Glutamatergic neuron (in vitro differentiated cells): ENCODE measurements around the gene ITPKB. TPM values are rescaled to one million over a fixed set of nuclear protein-coding genes. Genes with fewer than 3 reads are reported as not detected.

ENCODE experiments used
- DNase-seq: peaks from one replicate; pipeline ENCODE4 v3.0.0; 2022
- H3K27ac Mint-ChIP-seq: one replicate; pipeline ENCODE4 v1.8.0; 2020; ENCODE audit warnings: mild to moderate bottlenecking, mixed read lengths, inconsistent platforms; ENCODE audit not compliant: unreplicated experiment
- H3K27me3 Mint-ChIP-seq: one replicate; pipeline ENCODE4 v1.8.0; 2020; ENCODE audit warnings: mild to moderate bottlenecking, moderate library complexity, mixed read lengths, inconsistent platforms; ENCODE audit not compliant: unreplicated experiment
- H3K36me3 Mint-ChIP-seq: one replicate; pipeline ENCODE4 v1.8.0; 2020; ENCODE audit warnings: mild to moderate bottlenecking, mixed read lengths, inconsistent platforms; ENCODE audit not compliant: unreplicated experiment
- H3K4me1 Mint-ChIP-seq: one replicate; pipeline ENCODE4 v1.8.0; 2020; ENCODE audit warnings: mild to moderate bottlenecking, low read depth, mixed read lengths, inconsistent platforms; ENCODE audit not compliant: unreplicated experiment
- H3K4me3 Mint-ChIP-seq: one replicate; pipeline ENCODE4 v1.8.0; 2020; ENCODE audit warnings: mild to moderate bottlenecking, mixed read lengths, inconsistent platforms; ENCODE audit not compliant: unreplicated experiment
- H3K9me3 Mint-ChIP-seq: one replicate; pipeline ENCODE4 v1.8.0; 2020; ENCODE audit warnings: mild to moderate bottlenecking, moderate library complexity, mixed read lengths, inconsistent platforms; ENCODE audit not compliant: unreplicated experiment
- CTCF ChIP-seq: fragments of 200-600 bp; sonication (generic); IDR thresholded peaks from one replicate; pipeline ENCODE4 v1.5.0; 2021; ENCODE audit not compliant: partially characterized antibody, unreplicated experiment
- total RNA-seq: library from RNA; stranded (reverse); fragmentation: NEBNext Ultra II Directional; extraction: Animal tissue kit (Norgen Biotek cat#: 25700); gene quantifications from one replicate; pipeline ENCODE4 v1.2.1, GENCODE V29; 2021; ENCODE audit not compliant: unreplicated experiment

The ITPKB gene
- total RNA-seq, 1 donor from 2014 or later: 0.34 TPM

DNA sequence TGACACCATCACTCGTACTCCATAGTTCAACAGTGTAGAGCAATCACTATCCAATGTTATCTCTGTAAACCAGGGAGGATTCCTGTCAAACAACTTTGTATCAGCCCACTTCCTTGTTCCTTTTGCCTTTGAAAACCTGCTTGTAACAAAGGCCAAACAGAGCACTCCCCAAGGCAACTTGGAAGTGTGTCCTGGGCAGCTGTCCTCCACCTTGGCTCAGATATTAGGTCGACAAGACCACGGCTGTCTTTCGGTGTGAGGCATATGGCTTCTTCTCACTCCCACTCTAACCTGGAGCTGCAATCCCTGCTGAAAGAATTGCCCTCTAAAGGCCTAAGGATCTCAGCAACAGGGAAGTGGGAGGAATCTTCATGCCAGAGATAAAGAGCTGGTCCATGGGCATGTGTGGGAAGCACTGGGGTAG is 66.7 kb downstream of the ITPKB start:
- Mint-ChIP-seq H3K9me3 (no peaks in the 10 kb centered on the region), H3K27me3 (peaks cover 6% of the 10 kb centered on the region), H3K36me3 (no peaks in the 10 kb centered on the region), H3K27ac (no peak overlapping the region), H3K4me1 (peaks cover 3% of the 10 kb centered on the region), H3K4me3 (no peak overlapping the region)
- no peak for DNase-seq
- TF ChIP-seq CTCF: no peak

DNA sequence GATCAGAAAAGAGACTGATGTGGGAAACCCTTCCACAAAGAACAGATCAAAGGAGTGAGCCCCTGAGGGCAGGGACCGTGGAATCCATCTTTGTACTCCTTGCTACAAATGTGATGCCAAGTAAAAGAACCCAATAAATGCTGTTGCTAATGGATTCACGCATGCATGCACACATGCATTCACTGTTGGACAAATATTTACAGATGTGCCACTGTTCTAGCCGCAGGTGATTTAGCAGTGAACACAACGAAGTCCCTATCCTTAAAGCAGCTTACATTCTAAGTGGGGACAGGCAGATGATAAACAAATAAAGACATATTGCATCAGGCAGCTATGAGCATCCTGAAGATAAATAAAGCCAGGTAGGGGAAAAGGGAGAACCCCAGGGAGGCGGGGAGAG is 67.8 kb downstream of the ITPKB start:
- no peak for TF ChIP-seq CTCF
- no peak overlapping the region for H3K27ac Mint-ChIP-seq

GRCh38 chr1:226670073-226670472 is 69.0 kb downstream of the ITPKB start:
- no peak for DNase-seq
- Mint-ChIP-seq H3K4me3 (no peak overlapping the region), H3K27ac (no peak overlapping the region)

More for the DNA sequence above, 67.8 kb downstream of the ITPKB start:
- Mint-ChIP-seq H3K27me3 (peaks cover 3% of the 10 kb centered on the region), H3K36me3 (no peaks in the 10 kb centered on the region), H3K9me3 (no peaks in the 10 kb centered on the region), H3K4me3 (no peak overlapping the region), H3K4me1 (peaks cover 3% of the 10 kb centered on the region)
- no peak for DNase-seq

GRCh38 chr1:226668173-226668560 is 70.9 kb downstream of the ITPKB start:
- H3K36me3 Mint-ChIP-seq: no peaks in the 10 kb centered on the region
- no peak overlapping the region for H3K4me3 Mint-ChIP-seq
- H3K4me1 Mint-ChIP-seq: peaks cover 16% of the 10 kb centered on the region
- no peak overlapping the region for H3K27ac Mint-ChIP-seq
- DNase-seq: no peak
- H3K27me3 Mint-ChIP-seq: peaks cover 1% of the 10 kb centered on the region
- TF ChIP-seq CTCF: no peak
- H3K9me3 Mint-ChIP-seq: peaks cover 2% of the 10 kb centered on the region

More at GRCh38 chr1:226670073-226670472, 69.0 kb downstream of the ITPKB start:
- peaks cover 1% of the 10 kb centered on the region for H3K27me3 Mint-ChIP-seq
- H3K4me1 Mint-ChIP-seq: peaks cover 6% of the 10 kb centered on the region
- no peak for TF ChIP-seq CTCF
- H3K9me3 Mint-ChIP-seq: no peaks in the 10 kb centered on the region
- no peaks in the 10 kb centered on the region for H3K36me3 Mint-ChIP-seq

GRCh38 chr1:226666692-226667091 is 72.4 kb downstream of the ITPKB start:
- peak overlapping the region; percentile 36 for H3K4me3 Mint-ChIP-seq
- peaks cover 1% of the 10 kb centered on the region for H3K27me3 Mint-ChIP-seq
- no peak overlapping the region for H3K27ac Mint-ChIP-seq
- H3K36me3 Mint-ChIP-seq: no peaks in the 10 kb centered on the region
- H3K9me3 Mint-ChIP-seq: peaks cover 4% of the 10 kb centered on the region
- no peak for DNase-seq
- peaks cover 28% of the 10 kb centered on the region for H3K4me1 Mint-ChIP-seq
- TF ChIP-seq CTCF: no peak
